ENCODE results near the gene PLPP1. TPM values are rescaled to one million over a fixed set of nuclear protein-coding genes. Genes with fewer than 3 reads are reported as not detected.

Gene PLPP1
- total and polyA plus RNA-seq, 4 donors = 23.4 to 149 (median 68.7) TPM

GRCh38 chr5:55418994-55419968 lies 115.5 kb downstream of the PLPP1 start:
- Histone ChIP-seq H3K4me3 (ENCODE audit: low read depth in 1 of 3, low read length in 3 of 3) (no peak overlapping the region), H3K9ac (ENCODE audit: low read depth in 1 of 2, low read length in 2 of 2) (no peak overlapping the region), H3K4me1 (ENCODE audit: control insufficient read depth in 4 of 4, insufficient read depth in 4 of 4, low read length in 3 of 4) (peaks cover 2 to 12% (median 3%) of the 10 kb centered on the region in 4 donors), H3K9me3 (ENCODE audit: control insufficient read depth in 4 of 4, low read length in 3 of 4) (no peaks in the 10 kb centered on the region), H3K27me3 (ENCODE audit: control insufficient read depth in 4 of 4, insufficient read depth in 4 of 4, low read length in 3 of 4) (no peaks in the 10 kb centered on the region), H3K27ac (ENCODE audit: low read depth in 1 of 2, low read length in 2 of 2) (no peak overlapping the region), H3K36me3 (ENCODE audit: control insufficient read depth in 4 of 4, insufficient read depth in 3 of 4, low read depth in 1 of 4, low read length in 3 of 4) (peaks cover 5 to 16% (median 12%) of the 10 kb centered on the region in 4 donors)
- no peak for DNase-seq (ENCODE audit: low spot score)
- TF ChIP-seq JUND (IDR thresholded peaks at IDR 0.05) = no peak
- TF ChIP-seq FOXA2 (IDR thresholded peaks at IDR 0.05) = no peak
- TF ChIP-seq REST (IDR thresholded peaks at IDR 0.05) = no peak
- no peak for TF ChIP-seq HNF4G (IDR thresholded peaks at IDR 0.05)

GRCh38 chr5:55416306-55416705 lies 118.5 kb downstream of the PLPP1 start:
- peaks cover 0 to 5% (median 5%) of the 10 kb centered on the region in 4 donors for H3K36me3 ChIP-seq (ENCODE audit: control insufficient read depth in 4 of 4, insufficient read depth in 3 of 4, low read depth in 1 of 4, low read length in 3 of 4)

GRCh38 chr5:55415071-55415470 lies 119.7 kb downstream of the PLPP1 start:
- Histone ChIP-seq H3K36me3 (ENCODE audit: control insufficient read depth in 4 of 4, insufficient read depth in 3 of 4, low read depth in 1 of 4, low read length in 3 of 4) (peaks cover 2 to 8% (median 6%) of the 10 kb centered on the region in 4 donors), H3K4me3 (ENCODE audit: low read depth in 1 of 3, low read length in 3 of 3) (no peak overlapping the region), H3K4me1 (ENCODE audit: control insufficient read depth in 4 of 4, insufficient read depth in 4 of 4, low read length in 3 of 4) (peaks cover 0 to 2% (median under 1%) of the 10 kb centered on the region in 4 donors), H3K27me3 (ENCODE audit: control insufficient read depth in 4 of 4, insufficient read depth in 4 of 4, low read length in 3 of 4) (no peaks in the 10 kb centered on the region), H3K27ac (ENCODE audit: low read depth in 1 of 2, low read length in 2 of 2) (no peak overlapping the region), H3K9me3 (ENCODE audit: control insufficient read depth in 4 of 4, low read length in 3 of 4) (no peaks in the 10 kb centered on the region), H3K9ac (ENCODE audit: low read depth in 1 of 2, low read length in 2 of 2) (no peak overlapping the region)
- no peak for DNase-seq (ENCODE audit: low spot score)
- TF ChIP-seq, protein P1, sequence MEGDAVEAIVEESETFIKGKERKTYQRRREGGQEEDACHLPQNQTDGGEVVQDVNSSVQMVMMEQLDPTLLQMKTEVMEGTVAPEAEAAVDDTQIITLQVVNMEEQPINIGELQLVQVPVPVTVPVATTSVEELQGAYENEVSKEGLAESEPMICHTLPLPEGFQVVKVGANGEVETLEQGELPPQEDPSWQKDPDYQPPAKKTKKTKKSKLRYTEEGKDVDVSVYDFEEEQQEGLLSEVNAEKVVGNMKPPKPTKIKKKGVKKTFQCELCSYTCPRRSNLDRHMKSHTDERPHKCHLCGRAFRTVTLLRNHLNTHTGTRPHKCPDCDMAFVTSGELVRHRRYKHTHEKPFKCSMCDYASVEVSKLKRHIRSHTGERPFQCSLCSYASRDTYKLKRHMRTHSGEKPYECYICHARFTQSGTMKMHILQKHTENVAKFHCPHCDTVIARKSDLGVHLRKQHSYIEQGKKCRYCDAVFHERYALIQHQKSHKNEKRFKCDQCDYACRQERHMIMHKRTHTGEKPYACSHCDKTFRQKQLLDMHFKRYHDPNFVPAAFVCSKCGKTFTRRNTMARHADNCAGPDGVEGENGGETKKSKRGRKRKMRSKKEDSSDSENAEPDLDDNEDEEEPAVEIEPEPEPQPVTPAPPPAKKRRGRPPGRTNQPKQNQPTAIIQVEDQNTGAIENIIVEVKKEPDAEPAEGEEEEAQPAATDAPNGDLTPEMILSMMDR (IDR thresholded peaks at IDR 0.05; ENCODE audit: low read depth, low read length, missing input control) = no peak
- no peak for TF ChIP-seq RXRA (IDR thresholded peaks at IDR 0.05)
- TF ChIP-seq HNF4A (conservative IDR thresholded peaks at IDR 0.05) = no peak
- no peak for TF ChIP-seq REST (IDR thresholded peaks at IDR 0.05)
- TF ChIP-seq HNF4G (IDR thresholded peaks at IDR 0.05) = no peak
- TF ChIP-seq FOXA1 (IDR thresholded peaks at IDR 0.05) = no peak
- TF ChIP-seq, protein P2, sequence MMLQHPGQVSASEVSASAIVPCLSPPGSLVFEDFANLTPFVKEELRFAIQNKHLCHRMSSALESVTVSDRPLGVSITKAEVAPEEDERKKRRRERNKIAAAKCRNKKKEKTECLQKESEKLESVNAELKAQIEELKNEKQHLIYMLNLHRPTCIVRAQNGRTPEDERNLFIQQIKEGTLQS (IDR thresholded peaks at IDR 0.05) = no peak
- no peak for TF ChIP-seq MAX (IDR thresholded peaks at IDR 0.05)
- no peak for TF ChIP-seq EGR1 (IDR thresholded peaks at IDR 0.05; ENCODE audit: low read depth in 2 of 2)
- no peak for TF ChIP-seq TAF1 (conservative IDR thresholded peaks at IDR 0.05)
- no peak for TF ChIP-seq GABPA (IDR thresholded peaks at IDR 0.05 in 1 of 2, conservative IDR thresholded peaks at IDR 0.05 in 1 of 2)
- TF ChIP-seq JUND (IDR thresholded peaks at IDR 0.05) = no peak
- no peak for TF ChIP-seq FOXA2 (IDR thresholded peaks at IDR 0.05)

More at GRCh38 chr5:55416306-55416705, 118.5 kb downstream of the PLPP1 start:
- Histone ChIP-seq H3K9ac (ENCODE audit: low read depth in 1 of 2, low read length in 2 of 2) (no peak overlapping the region), H3K27me3 (ENCODE audit: control insufficient read depth in 4 of 4, insufficient read depth in 4 of 4, low read length in 3 of 4) (no peaks in the 10 kb centered on the region), H3K4me3 (ENCODE audit: low read depth in 1 of 3, low read length in 3 of 3) (no peak overlapping the region), H3K9me3 (ENCODE audit: control insufficient read depth in 4 of 4, low read length in 3 of 4) (no peaks in the 10 kb centered on the region), H3K4me1 (ENCODE audit: control insufficient read depth in 4 of 4, insufficient read depth in 4 of 4, low read length in 3 of 4) (peaks cover 0 to 3% (median 2%) of the 10 kb centered on the region in 4 donors), H3K27ac (ENCODE audit: low read depth in 1 of 2, low read length in 2 of 2) (peak overlapping the region in 1 of 2 donors; percentile 2)
- no peak for DNase-seq (ENCODE audit: low spot score)
- TF ChIP-seq GABPA (IDR thresholded peaks at IDR 0.05 in 1 of 2, conservative IDR thresholded peaks at IDR 0.05 in 1 of 2) (no peak), YY1 (IDR thresholded peaks at IDR 0.05) (no peak), RXRA (IDR thresholded peaks at IDR 0.05) (no peak)
